Keratinocyte (primary cell): ENCODE measurements around the gene CALML6.

ENCODE experiments used
- CTCF ChIP-seq, 3 experiments: IDR thresholded peaks in 1 of 3; conservative IDR thresholded peaks in 1 of 3; optimal IDR thresholded peaks in 1 of 3; 2 replicates in 2 of 3; 3 replicates in 1 of 3; pipeline versions ENCODE3 to v1.5.1; 2011; ENCODE audit warnings: low read length in 3 of 3, mild to moderate bottlenecking in 3 of 3, moderate library complexity in 2 of 3, control low read depth in 1 of 3, inconsistent platforms in 1 of 3; ENCODE audit not compliant: insufficient read depth in 2 of 3; ENCODE audit errors: extremely low read depth in 1 of 3
- EZH2 ChIP-seq: IDR thresholded peaks from one replicate; pipeline ENCODE4 v1.6.1; 2012; ENCODE audit warnings: inconsistent platforms, mild to moderate bottlenecking, low read length, moderate library complexity

GRCh38 chr1:1867164-1867563 is 47.9 kb upstream of the CALML6 start:
- TF ChIP-seq CTCF (optimal IDR thresholded peaks at IDR 0.05 in 1 of 3, IDR thresholded peaks at IDR 0.05 in 1 of 3, conservative IDR thresholded peaks at IDR 0.05 in 1 of 3; ENCODE audit: extremely low read depth in 1 of 3, insufficient read depth in 2 of 3, low read length in 3 of 3): no peak
- TF ChIP-seq EZH2: no peak
